ENCODE results near the gene PPP1R9A. TPM values are rescaled to one million over a fixed set of nuclear protein-coding genes. Genes with fewer than 3 reads are reported as not detected.

Gene PPP1R9A
- total RNA-seq, 1 experiment from 2014 or later, result 15.6 TPM

DNA sequence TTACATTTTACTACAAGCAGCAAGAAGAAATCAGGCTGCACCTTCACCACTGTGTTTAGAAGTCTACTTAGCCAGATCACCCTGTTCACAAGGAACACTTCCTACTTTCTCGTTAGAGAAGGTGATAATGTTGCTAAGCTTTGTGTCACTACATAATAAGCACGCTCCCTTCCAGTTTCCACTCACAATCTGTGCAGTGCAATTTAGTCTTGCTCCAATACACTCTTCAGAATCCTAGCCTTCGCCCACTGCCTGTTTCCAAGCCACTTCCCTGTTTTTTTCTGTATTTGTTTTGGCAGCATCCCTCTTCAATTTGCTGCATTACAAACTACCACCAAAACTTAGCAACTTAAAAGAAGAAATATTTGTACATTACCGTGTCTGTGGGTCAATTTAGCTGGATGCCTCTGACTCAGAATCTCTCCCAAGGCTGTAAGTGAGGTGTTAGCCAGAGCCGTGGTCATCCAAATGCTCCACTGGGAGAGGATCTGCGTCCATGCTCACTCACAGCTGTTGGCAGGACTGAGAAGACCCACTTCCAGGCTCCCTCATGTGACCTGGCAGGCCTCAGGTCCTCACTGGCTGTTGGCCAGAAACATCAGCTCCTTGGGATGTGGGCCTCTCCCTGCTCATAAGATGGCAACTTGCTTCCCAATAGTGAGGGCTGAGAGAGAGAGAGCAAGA, 306.6 kb downstream of the PPP1R9A start:
- no peak overlapping the region for H3K27ac ChIP-seq (ENCODE audit: low read depth, low read length, poor library complexity, severe bottlenecking)
- ChIA-PET POLR2A (ENCODE audit: low non-redundant PET) (no interaction called here), CTCF (no interaction called here)
- intact Hi-C loops (cut with micrococcal nuclease; ENCODE audit: unreplicated experiment), result no loop called here
- no peaks in the 10 kb centered on the region for H3K9me3 ChIP-seq (ENCODE audit: low read depth, low read length, poor library complexity, severe bottlenecking)
- H3K27me3 ChIP-seq (replicated peaks; ENCODE audit: insufficient read depth, low read depth, low read length, poor library complexity), result no peaks in the 10 kb centered on the region
- no peak for TF ChIP-seq EZH2 (IDR thresholded peaks at IDR 0.05; ENCODE audit: borderline replicate concordance, low read depth, low read length, poor library complexity, severe bottlenecking)
- TF ChIP-seq, protein P1, sequence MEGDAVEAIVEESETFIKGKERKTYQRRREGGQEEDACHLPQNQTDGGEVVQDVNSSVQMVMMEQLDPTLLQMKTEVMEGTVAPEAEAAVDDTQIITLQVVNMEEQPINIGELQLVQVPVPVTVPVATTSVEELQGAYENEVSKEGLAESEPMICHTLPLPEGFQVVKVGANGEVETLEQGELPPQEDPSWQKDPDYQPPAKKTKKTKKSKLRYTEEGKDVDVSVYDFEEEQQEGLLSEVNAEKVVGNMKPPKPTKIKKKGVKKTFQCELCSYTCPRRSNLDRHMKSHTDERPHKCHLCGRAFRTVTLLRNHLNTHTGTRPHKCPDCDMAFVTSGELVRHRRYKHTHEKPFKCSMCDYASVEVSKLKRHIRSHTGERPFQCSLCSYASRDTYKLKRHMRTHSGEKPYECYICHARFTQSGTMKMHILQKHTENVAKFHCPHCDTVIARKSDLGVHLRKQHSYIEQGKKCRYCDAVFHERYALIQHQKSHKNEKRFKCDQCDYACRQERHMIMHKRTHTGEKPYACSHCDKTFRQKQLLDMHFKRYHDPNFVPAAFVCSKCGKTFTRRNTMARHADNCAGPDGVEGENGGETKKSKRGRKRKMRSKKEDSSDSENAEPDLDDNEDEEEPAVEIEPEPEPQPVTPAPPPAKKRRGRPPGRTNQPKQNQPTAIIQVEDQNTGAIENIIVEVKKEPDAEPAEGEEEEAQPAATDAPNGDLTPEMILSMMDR (conservative IDR thresholded peaks at IDR 0.05; ENCODE audit: low read depth, low read length), result no peak
- no peak for DNase-seq (ENCODE audit: low spot score)
- no TSS peak for BruUV-seq (replicated peaks)
- H3K4me3 ChIP-seq (ENCODE audit: low read depth, low read length, poor library complexity, severe bottlenecking), result no peak overlapping the region
- H3K4me1 ChIP-seq (ENCODE audit: insufficient read depth, low read length, poor library complexity, severe bottlenecking), result no peaks in the 10 kb centered on the region
- no peaks in the 10 kb centered on the region for H3K36me3 ChIP-seq (ENCODE audit: insufficient read depth, low read length, poor library complexity, severe bottlenecking)

DNA sequence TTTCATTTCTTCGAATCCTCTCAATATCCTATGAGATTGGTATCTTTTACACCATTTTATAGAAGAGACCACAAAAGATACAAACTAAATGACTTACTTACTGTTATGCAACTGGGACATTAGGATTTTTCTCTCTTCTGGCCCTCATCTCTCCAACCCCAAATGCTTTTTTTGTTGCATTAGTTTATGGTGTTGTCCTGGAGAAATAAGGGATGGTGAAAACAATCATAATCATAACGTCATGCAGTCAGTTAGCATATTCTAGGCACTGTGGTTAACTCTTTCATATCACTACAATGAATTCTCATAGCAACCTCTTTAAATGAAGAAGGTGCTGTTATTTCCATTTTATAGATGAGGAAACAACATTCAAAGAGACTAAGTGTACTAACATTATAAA, 312.3 kb downstream of the PPP1R9A start:
- BruUV-seq (replicated peaks), result no TSS peak
- no peak overlapping the region for H3K27ac ChIP-seq (ENCODE audit: low read depth, low read length, poor library complexity, severe bottlenecking)
- H3K27me3 ChIP-seq (replicated peaks; ENCODE audit: insufficient read depth, low read depth, low read length, poor library complexity), result no peaks in the 10 kb centered on the region
- intact Hi-C loops (cut with micrococcal nuclease; ENCODE audit: unreplicated experiment), result no loop called here
- H3K9me3 ChIP-seq (ENCODE audit: low read depth, low read length, poor library complexity, severe bottlenecking), result no peaks in the 10 kb centered on the region
- no peaks in the 10 kb centered on the region for H3K4me1 ChIP-seq (ENCODE audit: insufficient read depth, low read length, poor library complexity, severe bottlenecking)
- TF ChIP-seq, protein P1 (conservative IDR thresholded peaks at IDR 0.05; ENCODE audit: low read depth, low read length), result no peak
- TF ChIP-seq EZH2 (IDR thresholded peaks at IDR 0.05; ENCODE audit: borderline replicate concordance, low read depth, low read length, poor library complexity, severe bottlenecking), result no peak
- ChIA-PET POLR2A (ENCODE audit: low non-redundant PET) (no interaction called here), CTCF (no interaction called here)
- no peak overlapping the region for H3K4me3 ChIP-seq (ENCODE audit: low read depth, low read length, poor library complexity, severe bottlenecking)
- H3K36me3 ChIP-seq (ENCODE audit: insufficient read depth, low read length, poor library complexity, severe bottlenecking), result no peaks in the 10 kb centered on the region
- DNase-seq (ENCODE audit: low spot score), result no peak

DNA sequence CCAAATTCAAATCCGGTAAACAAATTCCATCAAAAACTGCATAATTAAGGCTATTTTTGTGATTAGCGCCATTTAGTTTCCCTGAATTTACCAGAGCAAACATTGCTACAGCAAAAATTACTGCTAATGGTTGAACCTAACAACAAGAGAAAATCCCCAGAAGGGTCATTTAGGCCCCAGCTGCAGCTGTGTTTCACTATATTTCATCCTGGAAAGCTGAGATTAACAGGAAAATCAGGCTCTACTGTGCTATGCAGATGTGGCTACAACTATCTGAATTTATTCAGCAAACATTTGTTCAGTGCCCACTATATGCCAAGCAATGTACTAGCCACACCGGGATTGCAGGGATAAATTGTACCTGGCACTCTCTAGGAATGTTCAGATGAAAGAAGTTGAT, 312.9 kb downstream of the PPP1R9A start:
- intact Hi-C loops (cut with micrococcal nuclease; ENCODE audit: unreplicated experiment), result no loop called here

DNA sequence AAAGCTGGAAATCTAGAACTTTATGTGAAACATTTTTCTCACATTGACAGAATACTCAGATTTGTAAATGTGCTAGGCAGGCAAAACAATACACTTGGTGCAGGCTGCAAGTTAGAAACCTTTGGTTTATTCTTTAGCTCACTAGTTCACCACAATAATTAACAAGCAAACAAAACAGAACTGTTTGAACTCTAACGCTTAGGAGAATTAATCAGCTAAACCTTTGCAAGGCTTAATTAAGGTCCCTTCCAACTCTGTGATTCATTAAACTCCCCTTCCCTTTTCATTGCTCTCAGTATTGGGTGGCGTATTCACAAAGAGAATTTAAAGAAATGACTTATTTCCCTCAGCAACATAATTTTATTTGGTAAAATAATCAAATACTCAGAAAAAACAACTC, 317.9 kb downstream of the PPP1R9A start:
- H3K36me3 ChIP-seq (ENCODE audit: insufficient read depth, low read length, poor library complexity, severe bottlenecking), result no peaks in the 10 kb centered on the region
- no peak overlapping the region for H3K27ac ChIP-seq (ENCODE audit: low read depth, low read length, poor library complexity, severe bottlenecking)
- POLR2A ChIA-PET (ENCODE audit: low non-redundant PET), result no interaction called here
- no peaks in the 10 kb centered on the region for H3K9me3 ChIP-seq (ENCODE audit: low read depth, low read length, poor library complexity, severe bottlenecking)
- no peak for DNase-seq (ENCODE audit: low spot score)
- intact Hi-C loops (cut with micrococcal nuclease; ENCODE audit: unreplicated experiment), result no loop called here
- H3K4me1 ChIP-seq (ENCODE audit: insufficient read depth, low read length, poor library complexity, severe bottlenecking), result no peaks in the 10 kb centered on the region
- no TSS peak for BruUV-seq (replicated peaks)
- CTCF ChIA-PET, result interaction anchor here (0.7 kb wide), 1 partner anchor 13 kb away, joined by 3 read pairs; no protein-coding TSS in a partner anchor
- TF ChIP-seq, protein P1 (conservative IDR thresholded peaks at IDR 0.05; ENCODE audit: low read depth, low read length), result no peak
- no peak for TF ChIP-seq EZH2 (IDR thresholded peaks at IDR 0.05; ENCODE audit: borderline replicate concordance, low read depth, low read length, poor library complexity, severe bottlenecking)
- H3K4me3 ChIP-seq (ENCODE audit: low read depth, low read length, poor library complexity, severe bottlenecking), result no peak overlapping the region
- H3K27me3 ChIP-seq (replicated peaks; ENCODE audit: insufficient read depth, low read depth, low read length, poor library complexity), result no peaks in the 10 kb centered on the region

More for the DNA sequence above, 312.9 kb downstream of the PPP1R9A start:
- DNase-seq (ENCODE audit: low spot score), result no peak
- no peak overlapping the region for H3K4me3 ChIP-seq (ENCODE audit: low read depth, low read length, poor library complexity, severe bottlenecking)
- ChIA-PET POLR2A (ENCODE audit: low non-redundant PET) (no interaction called here), CTCF (no interaction called here)
- H3K36me3 ChIP-seq (ENCODE audit: insufficient read depth, low read length, poor library complexity, severe bottlenecking), result no peaks in the 10 kb centered on the region
- no peaks in the 10 kb centered on the region for H3K9me3 ChIP-seq (ENCODE audit: low read depth, low read length, poor library complexity, severe bottlenecking)
- H3K27ac ChIP-seq (ENCODE audit: low read depth, low read length, poor library complexity, severe bottlenecking), result no peak overlapping the region
- H3K27me3 ChIP-seq (replicated peaks; ENCODE audit: insufficient read depth, low read depth, low read length, poor library complexity), result no peaks in the 10 kb centered on the region
- BruUV-seq (replicated peaks), result no TSS peak
- TF ChIP-seq EZH2 (IDR thresholded peaks at IDR 0.05; ENCODE audit: borderline replicate concordance, low read depth, low read length, poor library complexity, severe bottlenecking), result no peak
- H3K4me1 ChIP-seq (ENCODE audit: insufficient read depth, low read length, poor library complexity, severe bottlenecking), result no peaks in the 10 kb centered on the region
